ENCODE measurements around the gene DBP.
"Not testable (repeated sequence)": the region's sequence is repeated elsewhere in the genome, so short reads cannot be mapped to it uniquely, and the experiment has no call there.

Gene DBP

GRCh38 chr19:48663667-48664066, 26.5 kb upstream of the DBP start:
- TF ChIP-seq, protein P1, sequence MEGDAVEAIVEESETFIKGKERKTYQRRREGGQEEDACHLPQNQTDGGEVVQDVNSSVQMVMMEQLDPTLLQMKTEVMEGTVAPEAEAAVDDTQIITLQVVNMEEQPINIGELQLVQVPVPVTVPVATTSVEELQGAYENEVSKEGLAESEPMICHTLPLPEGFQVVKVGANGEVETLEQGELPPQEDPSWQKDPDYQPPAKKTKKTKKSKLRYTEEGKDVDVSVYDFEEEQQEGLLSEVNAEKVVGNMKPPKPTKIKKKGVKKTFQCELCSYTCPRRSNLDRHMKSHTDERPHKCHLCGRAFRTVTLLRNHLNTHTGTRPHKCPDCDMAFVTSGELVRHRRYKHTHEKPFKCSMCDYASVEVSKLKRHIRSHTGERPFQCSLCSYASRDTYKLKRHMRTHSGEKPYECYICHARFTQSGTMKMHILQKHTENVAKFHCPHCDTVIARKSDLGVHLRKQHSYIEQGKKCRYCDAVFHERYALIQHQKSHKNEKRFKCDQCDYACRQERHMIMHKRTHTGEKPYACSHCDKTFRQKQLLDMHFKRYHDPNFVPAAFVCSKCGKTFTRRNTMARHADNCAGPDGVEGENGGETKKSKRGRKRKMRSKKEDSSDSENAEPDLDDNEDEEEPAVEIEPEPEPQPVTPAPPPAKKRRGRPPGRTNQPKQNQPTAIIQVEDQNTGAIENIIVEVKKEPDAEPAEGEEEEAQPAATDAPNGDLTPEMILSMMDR (IDR thresholded peaks at IDR 0.05): no peak
- TF ChIP-seq ZFX (IDR thresholded peaks at IDR 0.05; ENCODE audit: borderline replicate concordance): no peak
- H3K27ac ChIP-seq: no peak overlapping the region

- TF ChIP-seq, protein P1 (IDR thresholded peaks at IDR 0.05): no peak
- no peak for TF ChIP-seq ZFX (IDR thresholded peaks at IDR 0.05; ENCODE audit: borderline replicate concordance)
- H3K27ac ChIP-seq: peak overlapping the region; percentile 69; the same call in 1 of the 2 replicates
Observed at GRCh38 chr19:48661711-48662090, 24.5 kb upstream of the DBP start.

DNA sequence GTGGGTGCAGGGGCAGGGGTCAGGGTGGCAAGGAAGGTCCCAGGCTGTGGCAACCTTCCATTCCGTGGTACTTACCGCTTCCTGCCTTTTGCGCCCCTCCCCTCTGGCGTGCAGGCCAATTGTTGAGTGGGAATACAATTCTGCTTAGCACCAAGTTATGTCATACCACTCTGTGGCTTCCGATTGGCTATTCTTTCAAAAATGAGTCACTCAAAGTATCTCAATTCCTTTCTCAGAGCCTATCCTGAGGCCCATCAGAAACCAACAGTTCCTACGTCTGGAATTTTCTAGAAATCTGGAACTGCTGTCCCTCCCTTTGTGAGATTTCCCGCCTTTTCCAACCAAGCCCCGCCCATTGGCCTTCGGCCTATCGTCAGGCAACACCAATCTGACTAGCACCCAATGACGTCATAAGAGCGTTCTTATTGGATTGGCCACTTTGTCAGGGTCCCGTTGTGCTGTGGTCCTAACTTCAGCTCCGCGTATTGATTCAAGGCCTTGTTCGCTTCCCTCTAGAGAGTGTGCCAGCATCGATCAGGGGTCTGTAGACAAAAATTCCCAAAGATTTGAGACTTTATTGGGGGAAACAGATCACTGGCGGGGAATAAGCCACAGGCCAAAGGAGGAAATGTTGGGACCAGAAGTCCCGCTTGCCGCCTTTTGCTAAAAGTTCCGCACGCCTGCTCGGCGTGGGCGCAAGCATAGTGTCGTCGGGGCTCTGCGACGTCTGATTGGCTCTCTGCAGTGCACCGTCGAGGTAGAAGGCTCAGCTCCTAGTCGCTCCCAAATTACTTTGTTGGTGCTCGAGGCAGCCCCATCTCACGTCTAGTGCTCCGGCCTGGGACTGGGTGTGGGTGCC, 23.9 kb upstream of the DBP start:
- TF ChIP-seq, protein P1 (IDR thresholded peaks at IDR 0.05): no peak
- TF ChIP-seq ZFX (IDR thresholded peaks at IDR 0.05; ENCODE audit: borderline replicate concordance): no peak

DNA sequence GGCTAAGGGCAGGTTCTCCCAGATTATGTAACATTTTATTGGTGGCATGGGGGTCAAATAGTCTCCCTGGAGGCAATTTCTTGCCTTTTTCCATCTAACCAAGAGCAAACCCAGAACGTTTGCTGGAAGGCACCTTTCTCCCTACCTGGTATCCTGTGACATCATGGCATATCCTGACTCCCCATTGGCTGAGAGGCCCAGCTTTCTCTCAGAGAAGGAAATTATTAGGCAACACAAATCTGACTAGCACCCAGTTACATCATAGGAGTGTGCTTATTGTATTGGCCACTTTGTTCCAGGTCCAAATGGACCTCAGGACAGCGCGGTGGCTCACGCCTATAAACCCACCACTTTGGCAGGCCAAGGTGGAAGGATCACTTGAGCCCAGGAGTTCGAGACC, 22.6 kb upstream of the DBP start:
- TF ChIP-seq, protein P1 (IDR thresholded peaks at IDR 0.05): no peak
- TF ChIP-seq ZFX (IDR thresholded peaks at IDR 0.05; ENCODE audit: borderline replicate concordance): no peak
- H3K27ac ChIP-seq: no peak overlapping the region

More for the DNA sequence above, 23.9 kb upstream of the DBP start:
- peak overlapping the region; percentile 69 for H3K27ac ChIP-seq

- TF ChIP-seq, protein P1 (IDR thresholded peaks at IDR 0.05): no peak
- H3K27ac ChIP-seq: no peak overlapping the region
Observed at GRCh38 chr19:48658483-48658882, 21.3 kb upstream of the DBP start.

DNA sequence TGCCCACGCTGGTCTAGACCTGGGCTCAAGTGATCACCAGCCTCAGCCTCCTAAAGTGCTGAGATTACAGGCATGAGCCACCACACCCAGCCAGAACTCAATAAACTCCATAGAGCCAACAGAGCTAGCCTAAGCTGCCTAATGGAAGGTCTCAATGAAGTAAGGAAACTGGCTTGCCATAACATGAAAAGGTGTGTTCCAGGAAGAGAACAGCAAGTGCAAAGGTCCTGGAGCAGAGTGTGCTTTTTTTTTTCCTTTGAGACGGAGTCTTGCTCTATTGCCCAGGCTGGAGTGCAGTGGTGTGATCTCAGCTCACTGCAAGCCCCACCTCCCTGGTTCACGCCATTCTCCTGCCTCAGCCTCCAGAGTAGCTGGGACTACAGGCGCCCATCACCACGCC, 20.6 kb upstream of the DBP start:
- not testable (repeated sequence) for H3K27ac ChIP-seq

- TF ChIP-seq ZFX (IDR thresholded peaks at IDR 0.05; ENCODE audit: borderline replicate concordance): no peak
- TF ChIP-seq, protein P1 (IDR thresholded peaks at IDR 0.05): no peak
- H3K27ac ChIP-seq: no peak overlapping the region
Observed at GRCh38 chr19:48656840-48657474, 19.8 kb upstream of the DBP start.
